Activated naive CD4-positive, alpha-beta T cell treated with Interleukin-2 at 50 U/mL for 16 hours (primary cell): ENCODE data around the gene DAZAP1.

Experiments
- DNase-seq: peaks from one replicate; pipeline ENCODE4 v3.0.0-alpha.2; 2020

DAZAP1 gene

GRCh38 chr19:1426736-1427135 is 19.4 kb downstream of the DAZAP1 start:
- no peak for DNase-seq

GRCh38 chr19:1427221-1427920 is 20.0 kb downstream of the DAZAP1 start:
- no peak for DNase-seq

DNA sequence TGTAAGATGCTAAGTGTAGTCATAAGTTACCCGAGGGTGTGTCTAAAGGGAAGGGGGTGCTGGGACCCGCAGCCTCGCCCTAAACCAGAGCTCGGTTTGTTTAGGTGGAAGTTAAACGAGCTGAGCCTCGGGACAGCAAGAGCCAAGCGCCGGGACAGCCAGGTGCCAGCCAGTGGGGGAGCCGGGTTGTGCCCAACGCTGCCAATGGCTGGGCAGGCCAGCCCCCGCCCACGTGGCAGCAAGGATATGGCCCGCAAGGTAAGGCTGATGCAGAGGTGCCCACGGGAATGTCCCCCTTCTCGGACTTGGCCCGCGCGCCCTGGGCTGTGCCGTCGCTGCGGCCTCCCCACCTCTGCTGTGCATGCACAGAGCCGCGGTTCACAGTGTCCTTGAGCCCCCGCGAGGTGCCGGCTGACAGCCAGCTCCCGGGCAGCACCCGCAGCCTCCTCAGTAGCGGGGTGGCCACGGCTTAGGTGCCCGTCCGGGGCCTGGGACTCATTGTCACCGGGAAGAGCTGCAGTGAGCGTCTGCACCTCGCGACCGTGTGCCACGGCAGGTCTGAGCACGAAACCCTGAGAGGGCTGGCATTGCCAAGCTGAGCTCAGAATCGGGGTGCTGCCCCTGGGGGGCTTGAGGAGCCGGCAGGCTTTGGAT is 21.5 kb downstream of the DAZAP1 start:
- no peak for DNase-seq

GRCh38 chr19:1429750-1430149 is 22.4 kb downstream of the DAZAP1 start:
- no peak for DNase-seq

GRCh38 chr19:1430246-1430645 is 22.9 kb downstream of the DAZAP1 start:
- no peak for DNase-seq

GRCh38 chr19:1431759-1432506 is 24.5 kb downstream of the DAZAP1 start:
- DNase-seq, result no peak

DNA sequence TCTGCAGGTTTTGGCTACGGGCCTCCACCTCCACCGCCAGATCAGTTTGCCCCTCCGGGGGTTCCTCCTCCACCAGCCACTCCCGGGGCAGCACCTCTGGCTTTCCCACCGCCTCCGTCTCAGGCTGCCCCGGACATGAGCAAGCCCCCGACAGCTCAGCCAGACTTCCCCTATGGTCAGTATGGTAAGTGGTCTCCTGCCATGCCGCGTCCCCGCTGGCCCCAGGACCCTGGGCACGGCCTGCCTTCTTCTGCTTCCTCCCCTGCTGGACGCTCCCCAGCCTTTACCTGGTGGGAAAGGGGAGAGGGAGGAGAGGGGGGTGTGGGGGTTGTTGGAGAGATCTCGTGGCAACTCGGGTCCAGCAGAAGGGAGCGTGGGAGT is 25.1 kb downstream of the DAZAP1 start:
- DNase-seq, result no peak

DNA sequence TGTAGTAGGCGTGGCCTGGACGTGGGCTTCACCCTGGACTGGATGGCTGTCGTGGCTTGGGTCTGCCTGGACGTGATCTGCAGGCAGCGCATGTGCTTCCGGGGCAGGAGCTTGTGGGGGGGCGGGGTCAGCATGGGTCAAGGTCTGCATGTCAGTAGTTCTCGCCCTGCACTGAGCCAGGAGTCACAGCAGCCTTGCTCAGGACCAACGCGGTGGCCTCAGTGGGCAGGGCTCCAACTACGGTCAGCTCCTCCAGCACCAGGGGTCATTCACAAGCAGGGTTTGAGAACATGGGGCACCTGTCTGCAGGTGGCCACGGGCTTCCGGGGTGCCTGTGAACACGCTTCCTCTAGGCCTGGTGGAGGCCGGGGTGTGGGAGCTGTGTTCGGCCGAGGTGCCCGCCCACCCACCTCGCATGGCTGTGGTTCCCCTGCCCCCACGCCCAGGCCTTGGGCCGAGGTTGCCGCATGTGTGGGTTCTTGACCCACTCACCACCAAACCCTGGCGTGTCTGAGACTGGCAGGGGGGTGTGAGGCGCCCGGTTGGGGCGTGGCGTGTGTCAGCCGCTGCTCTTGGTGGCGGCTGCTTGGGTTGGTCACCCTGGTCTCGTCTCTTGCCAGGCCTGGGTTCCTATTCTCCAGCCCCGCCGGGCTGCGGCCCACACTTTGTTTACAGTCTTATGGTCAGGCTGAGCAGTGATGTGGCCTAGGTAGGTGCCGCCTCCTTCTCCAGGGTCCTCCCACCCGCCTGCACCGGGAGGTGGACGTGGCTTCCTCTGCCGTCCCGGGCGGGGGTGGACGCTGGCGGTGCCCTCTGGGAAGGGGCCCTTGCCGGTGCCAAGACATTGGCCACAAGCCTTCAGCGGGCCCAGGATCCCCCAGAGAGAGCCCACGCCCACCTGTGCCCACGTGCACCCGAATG is 26.0 kb downstream of the DAZAP1 start:
- DNase-seq, result no peak

- DNase-seq, result no peak
These were observed 26.6 kb downstream of the DAZAP1 start for GRCh38 chr19:1434040-1434366.

DNA sequence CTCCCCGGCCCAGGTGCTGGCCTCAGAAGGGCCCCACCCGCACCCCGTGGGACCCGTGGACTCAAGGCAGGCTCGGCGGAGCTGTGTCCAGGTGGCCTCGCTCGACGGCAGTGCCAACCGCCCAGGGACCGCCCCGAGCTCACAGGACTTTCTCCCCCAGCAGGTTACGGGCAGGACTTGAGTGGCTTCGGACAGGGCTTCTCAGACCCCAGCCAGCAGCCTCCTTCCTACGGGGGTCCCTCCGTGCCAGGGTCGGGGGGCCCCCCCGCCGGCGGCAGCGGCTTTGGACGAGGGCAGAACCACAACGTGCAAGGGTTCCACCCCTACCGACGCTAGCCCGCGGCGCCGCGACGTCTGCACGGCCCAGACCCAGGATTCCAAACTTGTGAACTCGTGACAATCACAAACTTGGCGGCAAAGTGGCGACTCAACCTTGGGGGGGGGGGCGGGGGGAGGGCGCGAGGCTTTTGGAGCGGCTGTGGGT is 27.2 kb downstream of the DAZAP1 start:
- no peak for DNase-seq

- no peak for DNase-seq
These were observed 28.1 kb downstream of the DAZAP1 start for GRCh38 chr19:1435378-1435989.

GRCh38 chr19:1437609-1438008 is 30.2 kb downstream of the DAZAP1 start:
- no peak for DNase-seq

GRCh38 chr19:1438035-1438932 is 30.9 kb downstream of the DAZAP1 start, which contains the start of gene RPS15:
Gene RPS15 (plus strand): TSS chr19:1438396. CDS start chr19:1438426, 30 bp downstream.
- DNase-seq, result peak; percentile 95

DNA sequence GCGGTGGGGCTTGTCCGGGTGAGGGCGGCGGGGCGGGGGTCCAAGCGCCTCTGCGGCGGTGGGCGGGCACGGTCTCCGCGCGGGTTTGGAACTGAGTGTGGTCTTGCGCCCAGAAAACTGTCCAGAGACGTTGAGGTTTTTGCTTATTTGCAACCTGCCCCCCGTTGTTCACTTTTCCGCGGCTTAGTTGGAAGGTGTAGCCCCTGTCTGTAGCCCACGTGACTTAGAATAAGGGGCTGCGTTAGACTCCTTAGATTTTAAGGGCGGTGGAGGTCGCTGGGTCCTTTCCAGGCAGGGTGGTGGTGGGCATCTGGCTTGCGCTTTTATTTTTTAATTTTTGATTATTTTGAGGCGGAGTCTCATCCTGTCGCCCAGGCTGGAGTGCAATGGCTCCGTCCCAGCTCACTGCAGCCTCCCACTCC is 31.6 kb downstream of the DAZAP1 start:
- DNase-seq, result no peak

DNA sequence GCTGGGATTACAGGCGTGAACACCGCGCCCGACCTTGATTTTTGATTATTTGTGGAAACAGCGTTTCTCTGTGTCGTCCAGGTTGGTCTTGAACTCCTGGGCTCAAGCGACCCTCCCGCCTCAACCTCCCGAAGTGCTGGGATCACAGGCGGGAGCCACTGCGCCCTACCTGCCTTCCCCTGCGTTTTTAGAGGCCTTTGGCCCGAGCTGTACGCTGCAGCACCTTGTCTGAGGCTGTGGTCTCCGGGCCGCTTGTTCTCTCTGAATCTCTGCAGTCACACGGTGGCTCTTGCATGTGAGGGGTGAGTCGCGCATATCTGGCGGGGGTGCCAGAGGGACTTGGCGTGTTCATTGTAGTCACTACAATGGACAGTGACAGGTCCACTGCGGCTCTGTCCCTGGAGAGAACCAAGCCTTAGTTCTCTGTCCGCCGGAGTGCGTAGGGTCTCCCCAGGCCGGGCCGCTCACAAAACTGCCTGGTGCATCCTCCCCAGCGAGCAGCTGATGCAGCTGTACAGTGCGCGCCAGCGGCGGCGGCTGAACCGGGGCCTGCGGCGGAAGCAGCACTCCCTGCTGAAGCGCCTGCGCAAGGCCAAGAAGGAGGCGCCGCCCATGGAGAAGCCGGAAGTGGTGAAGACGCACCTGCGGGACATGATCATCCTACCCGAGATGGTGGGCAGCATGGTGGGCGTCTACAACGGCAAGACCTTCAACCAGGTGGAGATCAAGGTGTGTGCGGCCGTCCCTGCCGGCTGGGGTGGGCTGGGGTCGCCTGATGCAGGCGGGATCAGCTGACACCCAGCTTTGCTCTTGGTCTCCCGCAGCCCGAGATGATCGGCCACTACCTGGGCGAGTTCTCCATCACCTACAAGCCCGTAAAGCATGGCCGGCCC is 32.4 kb downstream of the DAZAP1 start:
- peak; percentile 29 for DNase-seq

- DNase-seq, result no peak
These were observed 33.0 kb downstream of the DAZAP1 start for GRCh38 chr19:1440418-1440801.

GRCh38 chr19:1441022-1441426 is 33.6 kb downstream of the DAZAP1 start:
- no peak for DNase-seq

- no peak for DNase-seq
These were observed 34.5 kb downstream of the DAZAP1 start for GRCh38 chr19:1441677-1442438.

- peak; percentile 81 for DNase-seq
These were observed 38.0 kb downstream of the DAZAP1 start for GRCh38 chr19:1445185-1445931.
